A549 (cell line): ENCODE data around the gene ESR2. TPM values are rescaled to one million over a fixed set of nuclear protein-coding genes. Genes with fewer than 3 reads are reported as not detected.

Experiments
- ATAC-seq, 2 experiments: fragments of 200-7000 bp in 1 of 2; fragments of >200 bp in 1 of 2; cut with Nextera tagmentation in 1 of 2; cut with Tn5 transposase in 1 of 2; 3 replicates each; pipeline versions ENCODE4 v1.8.0 to v1.9.1; 2018 to 2020; ENCODE audit warnings: mild to moderate bottlenecking in 1 of 2, moderate library complexity in 1 of 2
- CTCF ChIA-PET: fragments of 300-600 bp; sonication (Branson Sonifier 250); formaldehyde crosslinking; extraction: SDS; loops from one replicate; lab custom pipeline; 2021; ENCODE audit warnings: antibody characterized with exemption, inconsistent platforms; lab: Yijun Ruan, JAX
- POLR2A ChIA-PET: fragments of 350-600 bp; formaldehyde crosslinking; extraction: SDS; loops from one replicate; lab custom pipeline; 2021; ENCODE audit warnings: antibody characterized with exemption, inconsistent platforms; lab: Yijun Ruan, JAX
- DNase-seq, 2 experiments: peaks; one replicate each; pipeline versions ENCODE4 v3.0.0 to v3.0.0-alpha.2; 2011 to 2016; ENCODE audit warnings: low read depth in 1 of 2, low spot score in 1 of 2
- FAIRE-seq: peaks from 2 replicates; lab custom pipeline; 2011; peaks lifted over from hg19 to GRCh38; lab: Jason Lieb, UNC
- H3K27ac ChIP-seq, 2 experiments: fragments of >200 bp; sonication (Bioruptor Twin); formaldehyde crosslinking; 3 replicates each; pipeline ENCODE4 v1.5.1; 2016 to 2017
- H3K4me1 ChIP-seq: fragments of >200 bp; sonication (Bioruptor Twin); formaldehyde crosslinking; 3 replicates; pipeline ENCODE4 v1.6.1; 2016
- H3K4me2 ChIP-seq: fragments of >200 bp; sonication (Bioruptor Twin); formaldehyde crosslinking; 3 replicates; pipeline ENCODE4 v1.6.1; 2016
- H3K4me3 ChIP-seq: fragments of >200 bp; sonication (Bioruptor Twin); formaldehyde crosslinking; 3 replicates; pipeline ENCODE4 v1.5.1; 2016
- H3K9me3 ChIP-seq: fragments of >200 bp; sonication (Bioruptor Twin); formaldehyde crosslinking; 3 replicates; pipeline ENCODE4 v1.6.1; 2016
- BHLHE40 ChIP-seq: IDR thresholded peaks from 2 replicates; pipeline ENCODE4 v1.6.1; 2012; ENCODE audit warnings: low read depth, low read length, inconsistent platforms
- CBX2 ChIP-seq: fragments of 200-600 bp; sonication (generic); IDR thresholded peaks from 2 replicates; pipeline ENCODE4 v1.6.1; 2016; ENCODE audit warnings: low read depth, mild to moderate bottlenecking, borderline replicate concordance
- CBX8 ChIP-seq: fragments of 200-600 bp; sonication (generic); IDR thresholded peaks from 2 replicates; pipeline ENCODE4 v1.6.1; 2016
- CEBPB ChIP-seq, 2 experiments: fragments of >200 bp in 1 of 2; sonication (Bioruptor Twin) in 1 of 2; formaldehyde crosslinking in 1 of 2; IDR thresholded peaks; 2 replicates each; pipeline ENCODE4 v1.6.1; 2012 to 2016
- CHD2 ChIP-seq: fragments of 150-350 bp; IDR thresholded peaks from 2 replicates; pipeline ENCODE4 v1.6.1; 2014; ENCODE audit warnings: low read length; ENCODE audit not compliant: partially characterized antibody
- EP300 ChIP-seq, 2 experiments: fragments of >200 bp; sonication (Bioruptor Twin); formaldehyde crosslinking; IDR thresholded peaks; 2 replicates in 1 of 2; 3 replicates in 1 of 2; pipeline ENCODE4 v1.6.1; 2016 to 2017
- ESRRA ChIP-seq: fragments of 150-350 bp; IDR thresholded peaks from 2 replicates; pipeline ENCODE4 v1.6.1; 2014; ENCODE audit warnings: mild to moderate bottlenecking, low read length, borderline replicate concordance
- FOSB ChIP-seq: fragments of 250-450 bp; sonication (Bioruptor Pico); IDR thresholded peaks from 2 replicates; pipeline ENCODE4 v1.5.0; 2020; ENCODE audit warnings: mild to moderate bottlenecking, moderate library complexity
- FOXS1 ChIP-seq: fragments of 250-450 bp; sonication (Bioruptor Pico); IDR thresholded peaks from 2 replicates; pipeline ENCODE4 v1.5.0; 2020; ENCODE audit warnings: mild to moderate bottlenecking, moderate library complexity
- HDAC2 ChIP-seq: fragments of 200-600 bp; sonication (generic); IDR thresholded peaks from 2 replicates; pipeline ENCODE4 v1.6.1; 2016
- HEYL ChIP-seq: fragments of 250-450 bp; sonication (Bioruptor Pico); IDR thresholded peaks from 2 replicates; pipeline ENCODE4 v1.8.0; 2021; ENCODE audit warnings: mild to moderate bottlenecking, moderate library complexity
- HOXB13 ChIP-seq: fragments of 250-450 bp; sonication (Bioruptor Pico); IDR thresholded peaks from 2 replicates; pipeline ENCODE4 v1.5.0; 2020; ENCODE audit warnings: low read depth, mild to moderate bottlenecking, moderate library complexity
- JUN ChIP-seq, 2 experiments: fragments of >200 bp; sonication (Bioruptor Twin); formaldehyde crosslinking; IDR thresholded peaks; 2 replicates in 1 of 2; 3 replicates in 1 of 2; pipeline ENCODE4 v1.6.1; 2016 to 2017
- JUNB ChIP-seq: fragments of >200 bp; sonication (Bioruptor Twin); formaldehyde crosslinking; IDR thresholded peaks from 2 replicates; pipeline ENCODE4 v1.6.1; 2016
- KDM1A ChIP-seq: fragments of 200-600 bp; sonication (generic); IDR thresholded peaks from 2 replicates; pipeline ENCODE4 v1.6.1; 2016; ENCODE audit warnings: low read depth, mild to moderate bottlenecking
- MAZ ChIP-seq: fragments of 150-350 bp; IDR thresholded peaks from 2 replicates; pipeline ENCODE4 v1.6.1; 2014; ENCODE audit warnings: antibody characterized with exemption, low read depth, low read length, borderline replicate concordance
- PHF8 ChIP-seq: fragments of 200-600 bp; sonication (generic); IDR thresholded peaks from 2 replicates; pipeline ENCODE4 v1.6.1; 2016; ENCODE audit warnings: low read depth, mild to moderate bottlenecking, antibody characterized with exemption, moderate library complexity, borderline replicate concordance
- RARB ChIP-seq: fragments of 250-450 bp; sonication (Bioruptor Pico); IDR thresholded peaks from 2 replicates; pipeline ENCODE4 v1.8.0; 2021; ENCODE audit warnings: mild to moderate bottlenecking, moderate library complexity
- RFX5 ChIP-seq: fragments of 450-650 bp; IDR thresholded peaks from 2 replicates; pipeline ENCODE4 v1.7.1; 2014; ENCODE audit warnings: antibody characterized with exemption, mild to moderate bottlenecking, moderate library complexity
- TFCP2L1 ChIP-seq: fragments of 250-450 bp; sonication (Bioruptor Pico); IDR thresholded peaks from 2 replicates; pipeline ENCODE4 v1.5.0; 2021; ENCODE audit warnings: mild to moderate bottlenecking
- TP53 ChIP-seq: fragments of 250-450 bp; sonication (Bioruptor Pico); IDR thresholded peaks from 2 replicates; pipeline ENCODE4 v1.5.0; 2021; ENCODE audit warnings: mild to moderate bottlenecking, moderate library complexity
- ZFP36 ChIP-seq: fragments of 450-650 bp; IDR thresholded peaks from 2 replicates; pipeline ENCODE4 v1.6.1; 2014; ENCODE audit warnings: borderline replicate concordance; ENCODE audit not compliant: partially characterized antibody
- WGBS: methylation state at CpG from one replicate; pipeline ENCODE4 v1.1.6; 2017; ENCODE audit errors: missing lambda C conversion rate; 5-methylcytosine and 5-hydroxymethylcytosine counted together
- polyA plus RNA-seq, 4 experiments: library from polyadenylated mRNA; depleted of rRNA in 3 of 4; stranded (reverse); fragments of >200 nt; fragmentation: RNase III in 1 of 4; extraction: RNeasy Plus Mini Kit Qiagen cat#74134 plus additional on column Dnase treatment in 1 of 4; gene quantifications; 2 replicates in 3 of 4; 3 replicates in 1 of 4; pipeline ENCODE4 v1.2.3, GENCODE V29; 2011 to 2017
- TF ChIP-seq, protein P1 (sequence below): fragments of 200-600 bp; sonication (generic); IDR thresholded peaks from 2 replicates; pipeline ENCODE4 v1.6.1; 2016; ENCODE audit warnings: antibody characterized with exemption, mild to moderate bottlenecking, moderate library complexity
- TF ChIP-seq, protein P2 (sequence below): IDR thresholded peaks from 2 replicates; pipeline ENCODE4 v1.6.1; 2012; ENCODE audit warnings: low read depth, borderline replicate concordance
- TF ChIP-seq, protein P3 (sequence below): fragments of 250-450 bp; sonication (Bioruptor Pico); IDR thresholded peaks from 2 replicates; pipeline ENCODE4 v1.5.0; 2020; ENCODE audit warnings: low read depth, mild to moderate bottlenecking, moderate library complexity
- TF ChIP-seq, protein P4 (sequence below): fragments of >200 bp; sonication (Bioruptor Twin); formaldehyde crosslinking; IDR thresholded peaks from 3 replicates; pipeline ENCODE4 v1.5.1; 2016

ESR2 gene
- polyA plus RNA-seq, 2 of the 4 experiments (the other 2 are of a cell fraction): 0.05 to 0.06 TPM

DNA sequence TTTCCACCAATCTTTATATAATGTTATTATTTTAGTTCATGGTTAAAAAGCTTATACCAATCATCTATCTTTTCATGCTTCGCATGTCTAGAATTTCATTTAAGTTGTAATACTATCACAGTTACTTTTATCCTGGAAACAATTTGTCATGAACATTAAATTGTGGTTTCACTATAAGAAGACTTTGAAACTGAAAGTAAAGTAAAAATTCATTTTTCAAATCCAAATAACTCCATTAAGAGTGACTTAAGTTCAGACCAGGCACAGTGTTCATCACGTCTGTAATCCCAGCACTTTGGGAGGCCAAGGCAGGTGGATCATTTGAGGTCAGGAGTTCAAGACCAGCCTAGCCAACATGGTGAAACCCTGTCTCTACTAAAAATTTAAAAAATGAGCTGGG, 12.4 kb downstream of the ESR2 start (continued):
- TF ChIP-seq FOSB (CRISPR knock-in tag): no peak
- no peak for TF ChIP-seq HEYL
- no peak for TF ChIP-seq ESRRA
- no peak for TF ChIP-seq KDM1A
- TF ChIP-seq BHLHE40: no peak
- TF ChIP-seq HDAC2: no peak

DNA sequence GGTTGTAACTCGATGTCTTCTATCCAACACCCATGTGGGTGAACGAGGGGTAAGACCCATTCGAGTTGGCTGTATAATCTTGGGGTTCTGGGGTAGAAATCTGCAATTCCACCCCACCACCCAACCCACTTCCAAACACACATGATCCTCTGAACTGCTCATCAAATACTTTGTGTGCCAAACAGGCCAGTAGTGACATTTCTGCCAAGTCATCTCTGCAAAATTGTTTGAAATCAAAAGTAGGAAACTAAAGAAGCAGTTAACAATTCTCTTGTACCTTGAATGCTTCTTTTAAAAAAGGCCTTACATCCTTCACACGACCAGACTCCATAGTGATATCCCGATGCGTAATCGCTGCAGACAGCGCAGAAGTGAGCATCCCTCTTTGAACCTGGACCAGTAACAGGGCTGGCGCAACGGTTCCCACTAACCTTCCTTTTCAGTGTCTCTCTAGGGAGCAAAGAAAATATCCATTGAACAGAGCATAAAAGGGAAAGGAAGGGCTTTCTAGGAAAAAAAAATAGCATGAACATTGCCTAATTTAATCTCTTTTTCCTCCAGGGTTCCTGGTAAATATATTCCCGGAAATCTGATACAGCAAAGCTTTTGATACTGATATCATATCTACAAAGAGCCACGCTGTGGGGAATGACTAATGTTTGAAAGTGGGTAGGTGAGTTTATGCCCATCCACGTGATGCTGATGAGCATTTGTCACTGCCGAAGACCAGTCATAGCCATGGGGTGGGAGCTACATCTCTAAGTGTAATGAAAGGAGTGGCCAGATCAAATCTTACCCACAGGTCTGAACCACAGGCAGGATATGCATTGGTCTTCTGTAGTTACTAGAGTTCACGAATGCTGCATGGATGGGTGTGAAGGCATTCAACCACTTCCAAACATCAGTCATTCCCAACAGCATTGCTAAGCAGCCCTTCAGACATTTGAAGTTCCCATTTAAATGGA, 14.2 kb downstream of the ESR2 start:
- CTCF ChIA-PET: interaction anchor here (0.6 kb wide), 1 partner anchor 506 kb away, joined by 4 read pairs; no protein-coding TSS in a partner anchor
- FAIRE-seq (no peak), DNase-seq (peak in 1 of 2 experiments; percentile 17), ATAC-seq (0 out of 6 replicates have a peak, but pooled peaks of 1 of the 2 experiments have one; percentile 47)
- Histone ChIP-seq H3K4me3 (no peak overlapping the region), H3K4me1 (no peaks in the 10 kb centered on the region), H3K4me2 (no peak overlapping the region), H3K9me3 (no peaks in the 10 kb centered on the region), H3K27ac (no peak overlapping the region)
- POLR2A ChIA-PET: no interaction called here
- 64% methylated on average over 15 of the region's 15 CpGs for WGBS
- TF ChIP-seq CHD2 (no peak), CEBPB (IDR thresholded peaks at IDR 0.05) (no peak), CBX8 (no peak), TP53 (CRISPR knock-in tag) (no peak), EP300 (IDR thresholded peaks at IDR 0.05) (no peak), HOXB13 (CRISPR knock-in tag) (no peak)
- TF ChIP-seq, protein P1, sequence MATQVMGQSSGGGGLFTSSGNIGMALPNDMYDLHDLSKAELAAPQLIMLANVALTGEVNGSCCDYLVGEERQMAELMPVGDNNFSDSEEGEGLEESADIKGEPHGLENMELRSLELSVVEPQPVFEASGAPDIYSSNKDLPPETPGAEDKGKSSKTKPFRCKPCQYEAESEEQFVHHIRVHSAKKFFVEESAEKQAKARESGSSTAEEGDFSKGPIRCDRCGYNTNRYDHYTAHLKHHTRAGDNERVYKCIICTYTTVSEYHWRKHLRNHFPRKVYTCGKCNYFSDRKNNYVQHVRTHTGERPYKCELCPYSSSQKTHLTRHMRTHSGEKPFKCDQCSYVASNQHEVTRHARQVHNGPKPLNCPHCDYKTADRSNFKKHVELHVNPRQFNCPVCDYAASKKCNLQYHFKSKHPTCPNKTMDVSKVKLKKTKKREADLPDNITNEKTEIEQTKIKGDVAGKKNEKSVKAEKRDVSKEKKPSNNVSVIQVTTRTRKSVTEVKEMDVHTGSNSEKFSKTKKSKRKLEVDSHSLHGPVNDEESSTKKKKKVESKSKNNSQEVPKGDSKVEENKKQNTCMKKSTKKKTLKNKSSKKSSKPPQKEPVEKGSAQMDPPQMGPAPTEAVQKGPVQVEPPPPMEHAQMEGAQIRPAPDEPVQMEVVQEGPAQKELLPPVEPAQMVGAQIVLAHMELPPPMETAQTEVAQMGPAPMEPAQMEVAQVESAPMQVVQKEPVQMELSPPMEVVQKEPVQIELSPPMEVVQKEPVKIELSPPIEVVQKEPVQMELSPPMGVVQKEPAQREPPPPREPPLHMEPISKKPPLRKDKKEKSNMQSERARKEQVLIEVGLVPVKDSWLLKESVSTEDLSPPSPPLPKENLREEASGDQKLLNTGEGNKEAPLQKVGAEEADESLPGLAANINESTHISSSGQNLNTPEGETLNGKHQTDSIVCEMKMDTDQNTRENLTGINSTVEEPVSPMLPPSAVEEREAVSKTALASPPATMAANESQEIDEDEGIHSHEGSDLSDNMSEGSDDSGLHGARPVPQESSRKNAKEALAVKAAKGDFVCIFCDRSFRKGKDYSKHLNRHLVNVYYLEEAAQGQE: no peak
- TF ChIP-seq, protein P2, sequence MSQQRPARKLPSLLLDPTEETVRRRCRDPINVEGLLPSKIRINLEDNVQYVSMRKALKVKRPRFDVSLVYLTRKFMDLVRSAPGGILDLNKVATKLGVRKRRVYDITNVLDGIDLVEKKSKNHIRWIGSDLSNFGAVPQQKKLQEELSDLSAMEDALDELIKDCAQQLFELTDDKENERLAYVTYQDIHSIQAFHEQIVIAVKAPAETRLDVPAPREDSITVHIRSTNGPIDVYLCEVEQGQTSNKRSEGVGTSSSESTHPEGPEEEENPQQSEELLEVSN: no peak

DNA sequence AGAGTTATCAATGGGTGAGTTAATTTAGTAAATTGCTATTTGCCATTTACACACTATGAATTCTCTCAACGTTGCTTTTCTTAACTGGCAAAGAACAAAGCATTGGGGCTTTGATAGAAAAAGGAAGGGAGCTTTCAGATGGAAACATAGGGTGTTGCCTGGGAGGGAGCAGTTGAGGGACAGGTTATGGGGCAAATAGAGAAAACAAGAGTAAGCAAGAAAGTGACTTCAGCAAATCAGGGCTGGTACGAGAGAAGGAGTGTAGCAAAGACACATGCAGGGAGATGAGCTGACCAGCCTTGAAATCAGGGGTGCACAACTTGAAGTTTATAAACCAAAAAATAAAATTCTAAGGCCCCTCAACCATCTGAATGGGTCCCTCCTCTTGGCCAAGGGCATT, 15.7 kb downstream of the ESR2 start:
- whole genome bisulfite sequencing: 39% methylated on average over 2 of the region's 2 CpGs
- Histone ChIP-seq H3K4me1 (no peaks in the 10 kb centered on the region), H3K9me3 (peaks cover 5% of the 10 kb centered on the region; the same call in 2 of the 3 replicates), H3K27ac (no peak overlapping the region), H3K4me3 (no peak overlapping the region), H3K4me2 (no peak overlapping the region)
- no peak for FAIRE-seq
- no peak for TF ChIP-seq CHD2
- TF ChIP-seq FOXS1 (CRISPR knock-in tag): no peak
- TF ChIP-seq RARB: no peak
- TF ChIP-seq, protein P3, sequence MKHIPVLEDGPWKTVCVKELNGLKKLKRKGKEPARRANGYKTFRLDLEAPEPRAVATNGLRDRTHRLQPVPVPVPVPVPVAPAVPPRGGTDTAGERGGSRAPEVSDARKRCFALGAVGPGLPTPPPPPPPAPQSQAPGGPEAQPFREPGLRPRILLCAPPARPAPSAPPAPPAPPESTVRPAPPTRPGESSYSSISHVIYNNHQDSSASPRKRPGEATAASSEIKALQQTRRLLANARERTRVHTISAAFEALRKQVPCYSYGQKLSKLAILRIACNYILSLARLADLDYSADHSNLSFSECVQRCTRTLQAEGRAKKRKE (CRISPR knock-in tag): no peak
- no peak for TF ChIP-seq JUN (IDR thresholded peaks at IDR 0.05)
- TF ChIP-seq PHF8: no peak
- TF ChIP-seq TFCP2L1 (CRISPR knock-in tag): no peak
- TF ChIP-seq JUNB: no peak
- TF ChIP-seq, protein P4, sequence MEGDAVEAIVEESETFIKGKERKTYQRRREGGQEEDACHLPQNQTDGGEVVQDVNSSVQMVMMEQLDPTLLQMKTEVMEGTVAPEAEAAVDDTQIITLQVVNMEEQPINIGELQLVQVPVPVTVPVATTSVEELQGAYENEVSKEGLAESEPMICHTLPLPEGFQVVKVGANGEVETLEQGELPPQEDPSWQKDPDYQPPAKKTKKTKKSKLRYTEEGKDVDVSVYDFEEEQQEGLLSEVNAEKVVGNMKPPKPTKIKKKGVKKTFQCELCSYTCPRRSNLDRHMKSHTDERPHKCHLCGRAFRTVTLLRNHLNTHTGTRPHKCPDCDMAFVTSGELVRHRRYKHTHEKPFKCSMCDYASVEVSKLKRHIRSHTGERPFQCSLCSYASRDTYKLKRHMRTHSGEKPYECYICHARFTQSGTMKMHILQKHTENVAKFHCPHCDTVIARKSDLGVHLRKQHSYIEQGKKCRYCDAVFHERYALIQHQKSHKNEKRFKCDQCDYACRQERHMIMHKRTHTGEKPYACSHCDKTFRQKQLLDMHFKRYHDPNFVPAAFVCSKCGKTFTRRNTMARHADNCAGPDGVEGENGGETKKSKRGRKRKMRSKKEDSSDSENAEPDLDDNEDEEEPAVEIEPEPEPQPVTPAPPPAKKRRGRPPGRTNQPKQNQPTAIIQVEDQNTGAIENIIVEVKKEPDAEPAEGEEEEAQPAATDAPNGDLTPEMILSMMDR: no peak
- no peak for TF ChIP-seq MAZ
- TF ChIP-seq HEYL: no peak
- no peak for TF ChIP-seq ZFP36
- no peak for TF ChIP-seq BHLHE40
- no peak for TF ChIP-seq CBX2
- TF ChIP-seq RFX5: no peak
- ChIA-PET POLR2A (no interaction called here), CTCF (interaction anchor here (1.2 kb wide), 2 partner anchors 25 to 239 kb away, joined by 3 to 5 read pairs; no protein-coding TSS in a partner anchor)
- no peak for ATAC-seq
- no peak for DNase-seq
